ENCODE measurements around the gene TUBGCP6.

- no peak for TF ChIP-seq POLR2AphosphoS5 (IDR thresholded peaks at IDR 0.05; ENCODE audit: borderline replicate concordance, low read depth, low read length)
- TF ChIP-seq EZH2 (IDR thresholded peaks at IDR 0.05): no peak
These were observed 55.5 kb downstream of the TUBGCP6 start for GRCh38 chr22:50189184-50189848.
